Small intestine (tissue), 7 donors: ENCODE data around the gene BRI3BP. TPM values are rescaled to one million over a fixed set of nuclear protein-coding genes. Genes with fewer than 3 reads are reported as not detected.

Source experiments
- DNase-seq, 2 donors: peaks; one replicate each; pipeline versions ENCODE4 v3.0.0 to v3.0.0-alpha.2; 2013
- FAIRE-seq: peaks from 2 replicates; lab custom pipeline; 2012; peaks lifted over from hg19 to GRCh38; lab: Jason Lieb, UNC
- H3K27ac ChIP-seq, 3 donors: one replicate each; pipeline ENCODE4 v1.5.1; 2013; ENCODE audit warnings: low read length in 2 of 3, mild to moderate bottlenecking in 2 of 3, control low read depth in 1 of 3, inconsistent platforms in 1 of 3, low read depth in 1 of 3, moderate library complexity in 1 of 3
- H3K27me3 ChIP-seq, 3 donors: one replicate each; pipeline ENCODE4 v1.6.1; 2013; ENCODE audit warnings: low read length in 3 of 3, inconsistent platforms in 1 of 3; ENCODE audit not compliant: control insufficient read depth in 3 of 3, insufficient read depth in 3 of 3
- H3K36me3 ChIP-seq, 3 donors: one replicate each; pipeline ENCODE4 v1.6.1; 2013; ENCODE audit warnings: low read length in 3 of 3, inconsistent platforms in 1 of 3, low read depth in 1 of 3, mild to moderate bottlenecking in 1 of 3, moderate library complexity in 1 of 3; ENCODE audit not compliant: control insufficient read depth in 3 of 3, insufficient read depth in 2 of 3
- H3K4me1 ChIP-seq, 3 donors: one replicate each; pipeline ENCODE4 v1.6.1; 2013; ENCODE audit warnings: low read length in 2 of 3, inconsistent platforms in 1 of 3, low read depth in 1 of 3, mild to moderate bottlenecking in 1 of 3, moderate library complexity in 1 of 3; ENCODE audit not compliant: control insufficient read depth in 3 of 3, insufficient read depth in 2 of 3
- H3K4me3 ChIP-seq, 3 donors: one replicate each; pipeline ENCODE4 v1.5.1; 2013; ENCODE audit warnings: low read length in 3 of 3, control low read depth in 1 of 3, inconsistent platforms in 1 of 3, low read depth in 1 of 3, mild to moderate bottlenecking in 1 of 3, moderate library complexity in 1 of 3
- H3K9me3 ChIP-seq, 2 donors: one replicate each; pipeline ENCODE4 v1.6.1; 2013; ENCODE audit warnings: low read depth in 1 of 2, low read length in 1 of 2; ENCODE audit not compliant: control insufficient read depth in 2 of 2, insufficient read depth in 1 of 2
- WGBS, 3 donors: extraction: QIAGEN DNeasy Blood & Tissue Kit; methylation state at CpG; one replicate each; pipeline ENCODE4 v1.1.7; 2013; 5-methylcytosine and 5-hydroxymethylcytosine counted together
- polyA plus RNA-seq, 4 donors: library from polyadenylated mRNA; stranded (reverse) in 3 of 4; unstranded in 1 of 4; fragments of 200-250 nt in 3 of 4; fragments of 120-200 nt in 1 of 4; gene quantifications; one replicate each; pipeline versions ENCODE4 v1.2.1 to v1.2.3, GENCODE V29; 2013
- donor health status: healthy with polysubstance abuse.
- donor health status: control.
- donor health status: control.
- donor health status: Bipolar disorder and iron deficiency.
- donor health status: healthy.

BRI3BP gene
- polyA plus RNA-seq, 4 donors: 7.0 to 31.8 (median 19.0) TPM

DNA sequence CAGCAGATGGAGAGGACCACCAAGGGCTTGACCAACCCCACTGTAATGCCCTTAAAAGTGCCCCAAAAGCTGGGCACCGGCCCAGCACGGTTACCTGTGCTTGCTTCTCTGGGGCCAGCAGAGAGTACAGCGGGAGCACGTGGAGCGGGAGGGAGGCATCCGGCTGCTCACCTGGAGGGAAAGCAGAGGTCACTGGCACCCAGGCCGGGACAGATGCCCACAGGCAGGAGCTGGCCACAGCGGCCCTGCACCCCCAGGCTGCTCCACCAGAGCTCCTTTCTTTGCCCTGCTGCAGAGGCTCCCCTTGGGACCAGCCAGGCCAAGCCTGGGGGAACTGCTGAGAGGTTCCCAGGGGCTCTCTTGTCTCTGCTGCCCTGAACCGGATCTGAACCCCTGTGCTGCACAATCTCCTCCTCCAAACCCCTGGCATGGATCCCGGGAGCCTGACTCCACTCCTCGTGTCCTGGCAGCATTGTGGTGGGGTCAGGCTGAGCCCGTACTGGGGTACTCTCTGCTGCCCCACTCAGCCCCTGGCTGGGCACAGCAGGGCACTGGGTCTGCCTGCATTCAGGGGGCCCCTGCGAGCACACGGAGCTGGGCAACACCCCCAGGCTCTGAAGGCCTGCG is 28.5 kb upstream of the BRI3BP start:
- Histone ChIP-seq H3K4me3 (no peak overlapping the region), H3K27me3 (no peaks in the 10 kb centered on the region), H3K9me3 (no peaks in the 10 kb centered on the region), H3K4me1 (no peaks in the 10 kb centered on the region), H3K36me3 (peaks cover 9 to 85% (median 24%) of the 10 kb centered on the region in 3 donors), H3K27ac (no peak overlapping the region)
- FAIRE-seq (no peak), DNase-seq (no peak)
- WGBS, 3 donors: 86 to 91% (median 88%) methylated on average over 15 of the region's 15 CpGs

DNA sequence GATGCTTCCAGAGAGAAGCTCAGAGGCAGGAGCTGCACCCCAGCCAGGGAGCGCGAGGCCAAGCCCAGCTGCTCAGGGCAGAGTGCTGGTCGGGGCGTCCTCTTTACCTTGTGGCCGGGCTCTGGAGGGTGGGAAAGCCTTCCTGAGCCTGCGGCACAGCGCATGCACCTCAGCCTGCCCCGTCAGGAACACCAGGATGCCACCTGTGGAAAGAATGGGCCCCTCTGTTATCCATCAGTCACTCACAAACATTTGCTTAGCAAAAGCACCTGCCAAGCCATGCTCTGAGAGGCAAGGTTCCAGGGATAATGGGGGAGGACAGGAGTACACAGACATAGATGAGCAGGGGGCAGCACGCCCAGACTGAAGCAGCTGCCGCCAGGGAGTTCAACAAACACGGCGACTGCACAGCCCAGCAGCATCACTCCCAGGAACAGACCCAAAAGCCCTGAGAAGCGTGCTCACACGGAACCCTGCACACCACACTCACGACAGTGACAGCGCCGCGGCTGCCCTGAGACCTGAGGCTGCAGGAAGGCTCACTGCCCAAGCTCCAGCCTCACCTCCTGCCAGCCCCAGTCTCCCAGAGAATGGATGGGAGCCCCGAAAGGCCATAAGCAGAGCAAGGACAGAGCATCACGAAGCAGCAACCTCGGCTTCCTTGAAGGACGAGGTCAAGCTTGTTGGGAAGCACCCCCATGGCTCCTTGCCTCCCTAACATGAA is 26.3 kb upstream of the BRI3BP start:
- no peaks in the 10 kb centered on the region for H3K27me3 ChIP-seq
- WGBS, 3 donors: 91 to 93% (median 93%) methylated on average over 22 of the region's 22 CpGs

DNA sequence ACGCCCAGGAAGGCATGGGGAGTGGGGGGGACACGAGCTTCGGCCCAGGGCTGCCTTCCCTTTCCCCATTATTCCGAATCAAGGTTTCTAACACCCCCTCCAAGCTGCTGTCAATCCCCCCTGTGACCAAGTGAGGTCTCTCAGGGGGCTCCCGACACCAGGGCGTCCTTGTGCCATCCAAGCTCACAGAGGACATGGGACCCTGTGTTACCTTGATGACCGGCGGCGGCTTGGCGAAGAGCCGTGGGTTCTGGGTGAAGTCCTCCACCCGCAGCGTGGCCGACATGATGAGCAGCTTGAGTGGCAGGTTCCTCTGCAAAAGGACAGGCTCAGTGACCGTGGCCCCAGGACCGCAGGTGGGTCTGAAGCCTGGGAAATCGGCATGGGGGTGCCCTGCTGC is 24.8 kb upstream of the BRI3BP start:
- Histone ChIP-seq H3K27me3 (no peaks in the 10 kb centered on the region), H3K4me1 (no peaks in the 10 kb centered on the region), H3K27ac (no peak overlapping the region), H3K36me3 (peaks cover 13 to 93% (median 28%) of the 10 kb centered on the region in 3 donors), H3K9me3 (no peaks in the 10 kb centered on the region), H3K4me3 (no peak overlapping the region)
- FAIRE-seq: no peak
- no peak for DNase-seq
- WGBS, 3 donors: 88 to 95% (median 91%) methylated on average over 15 to 17 of the region's 17 CpGs

More for the DNA sequence above, 26.3 kb upstream of the BRI3BP start:
- H3K9me3 ChIP-seq: no peaks in the 10 kb centered on the region
- DNase-seq: no peak
- no peak overlapping the region for H3K4me3 ChIP-seq
- H3K4me1 ChIP-seq: no peaks in the 10 kb centered on the region
- peaks cover 12 to 92% (median 34%) of the 10 kb centered on the region in 3 donors for H3K36me3 ChIP-seq
- FAIRE-seq: no peak
- no peak overlapping the region for H3K27ac ChIP-seq

GRCh38 chr12:124970647-124971402 is 22.6 kb upstream of the BRI3BP start:
- Histone ChIP-seq H3K27ac (no peak overlapping the region), H3K4me3 (no peak overlapping the region), H3K4me1 (no peaks in the 10 kb centered on the region), H3K36me3 (peaks cover 7 to 90% (median 31%) of the 10 kb centered on the region in 3 donors), H3K9me3 (no peaks in the 10 kb centered on the region), H3K27me3 (no peaks in the 10 kb centered on the region)
- DNase-seq (no peak), FAIRE-seq (no peak)
- 95 to 96% (median 96%) methylated on average over 24 to 25 of the region's 25 CpGs for whole genome bisulfite sequencing, 3 donors

DNA sequence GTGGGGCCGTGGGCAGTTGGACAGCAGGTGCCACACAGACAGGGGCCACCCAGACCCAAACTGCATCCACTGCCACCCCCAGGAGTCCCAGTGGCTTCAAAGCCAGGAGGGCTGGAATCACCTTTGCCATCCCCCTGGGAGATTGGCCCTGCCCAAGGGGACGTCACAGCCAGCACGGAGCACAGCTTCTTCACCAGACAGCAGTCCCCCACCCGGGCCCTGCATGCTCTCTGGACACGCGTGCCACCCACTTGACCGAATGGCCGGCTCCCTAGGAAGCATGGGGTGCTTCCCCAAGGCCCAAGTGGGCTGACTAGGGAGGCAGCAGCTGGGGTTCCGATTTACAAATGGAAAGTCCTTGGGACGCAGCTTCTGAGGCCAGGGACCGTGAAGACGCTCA is 21.8 kb upstream of the BRI3BP start:
- H3K4me1 ChIP-seq: no peaks in the 10 kb centered on the region
- peaks cover 7 to 88% (median 31%) of the 10 kb centered on the region in 3 donors for H3K36me3 ChIP-seq
- no peak for DNase-seq
- H3K27ac ChIP-seq: no peak overlapping the region
- no peaks in the 10 kb centered on the region for H3K27me3 ChIP-seq
- 85 to 92% (median 92%) methylated on average over 12 of the region's 12 CpGs for WGBS, 3 donors
- H3K9me3 ChIP-seq: no peaks in the 10 kb centered on the region
- no peak overlapping the region for H3K4me3 ChIP-seq
- FAIRE-seq: no peak

- H3K36me3 ChIP-seq: peaks cover 4 to 86% (median 31%) of the 10 kb centered on the region in 3 donors
- FAIRE-seq (no peak), DNase-seq (no peak)
- no peaks in the 10 kb centered on the region for H3K9me3 ChIP-seq
- no peak overlapping the region for H3K27ac ChIP-seq
- H3K4me1 ChIP-seq: no peaks in the 10 kb centered on the region
- no peak overlapping the region for H3K4me3 ChIP-seq
- H3K27me3 ChIP-seq: no peaks in the 10 kb centered on the region
- 90 to 93% (median 92%) methylated on average over 10 of the region's 10 CpGs for WGBS, 3 donors
These were observed 21.2 kb upstream of the BRI3BP start for GRCh38 chr12:124972211-124972610.

DNA sequence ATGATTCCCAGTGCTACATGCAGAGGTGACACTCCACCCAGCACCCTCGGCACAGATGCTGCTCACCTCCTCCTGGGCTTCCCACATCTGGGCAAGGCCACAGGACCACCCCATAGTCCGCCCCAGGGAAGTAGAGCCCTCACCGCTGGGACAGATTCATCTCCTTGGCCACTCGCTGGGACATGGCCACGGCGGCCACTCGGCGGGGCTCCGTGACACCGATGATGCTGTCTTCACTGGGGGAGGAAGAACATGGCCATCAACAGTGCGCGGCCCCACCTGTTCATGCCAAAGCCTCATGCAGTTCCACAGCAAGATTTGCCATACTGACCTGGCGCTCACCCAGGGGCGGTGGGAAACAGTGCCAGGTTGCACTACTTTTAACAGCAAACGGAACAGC is 18.2 kb upstream of the BRI3BP start:
- FAIRE-seq (no peak), DNase-seq (no peak)
- H3K27ac ChIP-seq: no peak overlapping the region
- H3K4me3 ChIP-seq: no peak overlapping the region
- H3K4me1 ChIP-seq: no peaks in the 10 kb centered on the region
- H3K27me3 ChIP-seq: no peaks in the 10 kb centered on the region
- H3K9me3 ChIP-seq: no peaks in the 10 kb centered on the region
- WGBS, 3 donors: 97 to 98% (median 98%) methylated on average over 15 of the region's 15 CpGs
- peaks cover 6 to 82% (median 28%) of the 10 kb centered on the region in 3 donors for H3K36me3 ChIP-seq

DNA sequence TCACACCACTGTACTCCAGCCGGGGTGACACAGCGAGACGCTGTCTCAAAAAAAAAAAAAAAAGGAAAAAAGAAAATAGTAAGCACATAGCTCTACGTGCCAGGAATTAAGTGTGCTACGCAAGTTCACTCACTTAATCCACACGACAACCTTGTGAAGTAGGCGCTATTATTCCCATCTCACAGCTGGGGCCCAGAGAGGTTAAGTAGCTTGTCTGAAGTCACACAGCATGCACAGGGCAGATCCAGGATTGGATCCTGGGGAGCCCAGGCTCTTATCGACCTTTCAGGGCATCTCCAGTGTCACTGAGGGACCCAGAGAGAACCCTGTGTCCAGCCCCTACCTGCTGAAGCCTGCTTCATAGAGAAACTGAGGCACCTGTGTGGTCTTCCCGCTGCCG is 16.4 kb upstream of the BRI3BP start:
- no peak for DNase-seq
- H3K36me3 ChIP-seq: peaks cover 3 to 81% (median 25%) of the 10 kb centered on the region in 3 donors
- no peak overlapping the region for H3K27ac ChIP-seq
- no peaks in the 10 kb centered on the region for H3K27me3 ChIP-seq
- H3K9me3 ChIP-seq: no peaks in the 10 kb centered on the region
- FAIRE-seq: no peak
- WGBS, 3 donors: 97 to 99% (median 98%) methylated on average over 10 of the region's 10 CpGs
- H3K4me3 ChIP-seq: no peak overlapping the region
- H3K4me1 ChIP-seq: no peaks in the 10 kb centered on the region
